Activated CD4-positive, alpha-beta T cell treated with anti-CD3 and anti-CD28 coated beads, Interleukin-2, amount 50 U/mL, for 4 hours (primary cell): ENCODE results near the gene IRF4.
A peak's percentile ranks its signal among the peaks of the same experiment; 100 is the strongest.

Experiments used
- DNase-seq, 2 experiments: peaks; one replicate each; pipeline ENCODE4 v3.0.0-alpha.2; 2020

Gene IRF4

GRCh38 chr6:399785-400534 lies 8.4 kb downstream of the IRF4 start:
- peak in 1 of 2 experiments; percentile 40 for DNase-seq

- no peak for DNase-seq
These were observed 9.3 kb downstream of the IRF4 start for GRCh38 chr6:400815-401214.

- no peak for DNase-seq
These were observed 9.9 kb downstream of the IRF4 start for GRCh38 chr6:401239-401993.

GRCh38 chr6:401994-402640 lies 10.6 kb downstream of the IRF4 start:
- no peak for DNase-seq

- peak; percentile 60 to 71 for DNase-seq
These were observed 11.5 kb downstream of the IRF4 start for GRCh38 chr6:402901-403658.

GRCh38 chr6:403659-404655 lies 12.4 kb downstream of the IRF4 start:
- peak in 1 of 2 experiments; percentile 54 for DNase-seq

- peak in 1 of 2 experiments; percentile 28 for DNase-seq
These were observed 13.3 kb downstream of the IRF4 start for GRCh38 chr6:404685-405423.

GRCh38 chr6:408148-408547 lies 16.6 kb downstream of the IRF4 start:
- DNase-seq = no peak

- no peak for DNase-seq
These were observed 17.1 kb downstream of the IRF4 start for GRCh38 chr6:408599-409102.

- DNase-seq = no peak
These were observed 17.9 kb downstream of the IRF4 start for GRCh38 chr6:409370-409972.

GRCh38 chr6:410555-411395 lies 19.2 kb downstream of the IRF4 start:
- no peak for DNase-seq

- DNase-seq = no peak
These were observed 20.0 kb downstream of the IRF4 start for GRCh38 chr6:411402-412145.

- DNase-seq = no peak
These were observed 20.8 kb downstream of the IRF4 start for GRCh38 chr6:412146-412886.

- no peak for DNase-seq
These were observed 22.9 kb downstream of the IRF4 start for GRCh38 chr6:414447-414846.

GRCh38 chr6:415087-415486 lies 23.5 kb downstream of the IRF4 start:
- no peak for DNase-seq

- no peak for DNase-seq
These were observed 29.7 kb downstream of the IRF4 start for GRCh38 chr6:421211-421610.

GRCh38 chr6:422433-423054 lies 31.0 kb downstream of the IRF4 start:
- peak; percentile 49 to 65 for DNase-seq
